ENCODE measurements around the gene KDM4B.

- no peak for TF ChIP-seq CTCF (IDR thresholded peaks at IDR 0.05)
- no peak for TF ChIP-seq POLR2AphosphoS5 (IDR thresholded peaks at IDR 0.05)
Measured at GRCh38 chr19:5023128-5023571, 54.2 kb downstream of the KDM4B start.

Data from gastroesophageal sphincter (tissue), 3 donors.